Osteoblast (primary cell): ENCODE measurements around the gene GORASP1. TPM values are rescaled to one million over a fixed set of nuclear protein-coding genes. Genes with fewer than 3 reads are reported as not detected.

ENCODE experiments used
- DNase-seq: peaks from one replicate; pipeline ENCODE4 v3.0.0; 2011; ENCODE audit warnings: low spot score, mixed read lengths; ENCODE audit not compliant: insufficient read length; ENCODE audit errors: missing footprints
- H2AFZ ChIP-seq: 2 replicates; pipeline ENCODE4 v1.6.0; 2011; ENCODE audit warnings: mild to moderate bottlenecking, low read length
- H3K27ac ChIP-seq: 2 replicates; pipeline ENCODE4 v1.5.1; 2011; ENCODE audit warnings: mild to moderate bottlenecking, low read depth, low read length, moderate library complexity
- H3K27me3 ChIP-seq: 2 replicates; pipeline ENCODE4 v1.6.0; 2012; ENCODE audit warnings: mild to moderate bottlenecking, control low read depth, inconsistent platforms, low read length, moderate library complexity; ENCODE audit not compliant: insufficient read depth
- H3K36me3 ChIP-seq: 2 replicates; pipeline ENCODE4 v1.5.1; 2011; ENCODE audit warnings: mild to moderate bottlenecking, low read length, control low read depth, moderate library complexity; ENCODE audit not compliant: insufficient read depth
- H3K4me1 ChIP-seq: 2 replicates; pipeline ENCODE4 v1.5.1; 2011; ENCODE audit warnings: mild to moderate bottlenecking, low read length, control low read depth, moderate library complexity; ENCODE audit not compliant: insufficient read depth
- H3K4me2 ChIP-seq: 2 replicates; pipeline ENCODE4 v1.6.0; 2011; ENCODE audit warnings: mild to moderate bottlenecking, low read length; ENCODE audit not compliant: insufficient read depth
- H3K4me3 ChIP-seq: fragments of 200-600 bp; sonication (generic); 3 replicates; pipeline ENCODE4 v1.5.1; 2012; ENCODE audit warnings: mild to moderate bottlenecking, low read length, inconsistent platforms; ENCODE audit not compliant: insufficient read depth
- H3K79me2 ChIP-seq: 2 replicates; pipeline ENCODE4 v1.6.0; 2012; ENCODE audit warnings: mild to moderate bottlenecking, low read length, control low read depth, inconsistent platforms; ENCODE audit not compliant: insufficient read depth
- H3K9me3 ChIP-seq: 2 replicates; pipeline ENCODE4 v1.5.1; 2011; ENCODE audit warnings: low read depth, low read length, control low read depth
- H4K20me1 ChIP-seq: 2 replicates; pipeline ENCODE4 v1.6.0; 2012; ENCODE audit warnings: mild to moderate bottlenecking, low read length, control low read depth; ENCODE audit not compliant: insufficient read depth
- total RNA-seq: library from RNA; depleted of rRNA; stranded (reverse); fragments of >200 nt; gene quantifications from 2 replicates; pipeline ENCODE4 v1.2.3, GENCODE V29; 2012
- TF ChIP-seq, protein P1 (sequence below): IDR thresholded peaks from 2 replicates; pipeline ENCODE4 v1.5.1; 2011; ENCODE audit warnings: mild to moderate bottlenecking, low read depth, low read length, moderate library complexity; ENCODE audit errors: extremely low read depth

GORASP1 gene
- total RNA-seq, 1 donor: 46.0 TPM

GRCh38 chr3:39128951-39129350 lies 21.5 kb upstream of the GORASP1 start:
- Histone ChIP-seq H3K4me2 (no peak overlapping the region), H3K4me3 (no peak overlapping the region), H3K27me3 (no peaks in the 10 kb centered on the region), H3K36me3 (no peaks in the 10 kb centered on the region), H3K4me1 (peaks cover 7% of the 10 kb centered on the region), H2AFZ (no peak overlapping the region), H3K79me2 (no peaks in the 10 kb centered on the region), H3K27ac (no peak overlapping the region), H4K20me1 (no peaks in the 10 kb centered on the region), H3K9me3 (no peaks in the 10 kb centered on the region)
- TF ChIP-seq, protein P1, sequence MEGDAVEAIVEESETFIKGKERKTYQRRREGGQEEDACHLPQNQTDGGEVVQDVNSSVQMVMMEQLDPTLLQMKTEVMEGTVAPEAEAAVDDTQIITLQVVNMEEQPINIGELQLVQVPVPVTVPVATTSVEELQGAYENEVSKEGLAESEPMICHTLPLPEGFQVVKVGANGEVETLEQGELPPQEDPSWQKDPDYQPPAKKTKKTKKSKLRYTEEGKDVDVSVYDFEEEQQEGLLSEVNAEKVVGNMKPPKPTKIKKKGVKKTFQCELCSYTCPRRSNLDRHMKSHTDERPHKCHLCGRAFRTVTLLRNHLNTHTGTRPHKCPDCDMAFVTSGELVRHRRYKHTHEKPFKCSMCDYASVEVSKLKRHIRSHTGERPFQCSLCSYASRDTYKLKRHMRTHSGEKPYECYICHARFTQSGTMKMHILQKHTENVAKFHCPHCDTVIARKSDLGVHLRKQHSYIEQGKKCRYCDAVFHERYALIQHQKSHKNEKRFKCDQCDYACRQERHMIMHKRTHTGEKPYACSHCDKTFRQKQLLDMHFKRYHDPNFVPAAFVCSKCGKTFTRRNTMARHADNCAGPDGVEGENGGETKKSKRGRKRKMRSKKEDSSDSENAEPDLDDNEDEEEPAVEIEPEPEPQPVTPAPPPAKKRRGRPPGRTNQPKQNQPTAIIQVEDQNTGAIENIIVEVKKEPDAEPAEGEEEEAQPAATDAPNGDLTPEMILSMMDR: no peak
- DNase-seq: no peak

DNA sequence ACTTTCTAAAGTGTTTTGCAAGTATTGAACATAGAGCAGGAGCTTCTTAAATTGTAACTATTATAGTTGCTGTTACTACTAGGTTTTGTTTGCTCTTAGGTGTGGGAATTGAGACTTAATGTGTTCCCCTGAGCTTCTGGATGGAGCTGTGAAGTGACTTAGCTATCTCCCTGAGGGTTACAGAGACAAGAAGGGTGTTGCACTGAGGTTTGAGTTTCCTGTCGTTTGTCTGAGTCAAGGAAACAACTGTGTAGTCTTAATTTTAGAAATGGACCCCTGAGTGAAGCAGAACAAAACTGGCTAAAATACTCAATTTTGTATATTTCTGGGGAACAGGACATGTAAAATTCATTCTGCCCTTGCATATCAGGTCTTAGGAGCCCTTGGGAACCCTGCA lies 20.5 kb upstream of the GORASP1 start:
- no peaks in the 10 kb centered on the region for H3K27me3 ChIP-seq
- no peaks in the 10 kb centered on the region for H3K9me3 ChIP-seq
- no peak overlapping the region for H2AFZ ChIP-seq
- no peak overlapping the region for H3K4me2 ChIP-seq
- no peaks in the 10 kb centered on the region for H4K20me1 ChIP-seq
- H3K36me3 ChIP-seq: no peaks in the 10 kb centered on the region
- H3K27ac ChIP-seq: no peak overlapping the region
- TF ChIP-seq, protein P1: no peak
- H3K4me1 ChIP-seq: peaks cover 7% of the 10 kb centered on the region
- H3K79me2 ChIP-seq: no peaks in the 10 kb centered on the region
- no peak overlapping the region for H3K4me3 ChIP-seq
- no peak for DNase-seq

- H3K9me3 ChIP-seq: no peaks in the 10 kb centered on the region
- H3K4me2 ChIP-seq: no peak overlapping the region
- no peak overlapping the region for H3K4me3 ChIP-seq
- DNase-seq: no peak
- H4K20me1 ChIP-seq: no peaks in the 10 kb centered on the region
- H3K4me1 ChIP-seq: peaks cover 7% of the 10 kb centered on the region
- no peaks in the 10 kb centered on the region for H3K27me3 ChIP-seq
- no peak overlapping the region for H2AFZ ChIP-seq
- no peak overlapping the region for H3K27ac ChIP-seq
- H3K36me3 ChIP-seq: no peaks in the 10 kb centered on the region
- TF ChIP-seq, protein P1: no peak
- H3K79me2 ChIP-seq: no peaks in the 10 kb centered on the region
These were observed 20.0 kb upstream of the GORASP1 start for GRCh38 chr3:39127269-39127907.

DNA sequence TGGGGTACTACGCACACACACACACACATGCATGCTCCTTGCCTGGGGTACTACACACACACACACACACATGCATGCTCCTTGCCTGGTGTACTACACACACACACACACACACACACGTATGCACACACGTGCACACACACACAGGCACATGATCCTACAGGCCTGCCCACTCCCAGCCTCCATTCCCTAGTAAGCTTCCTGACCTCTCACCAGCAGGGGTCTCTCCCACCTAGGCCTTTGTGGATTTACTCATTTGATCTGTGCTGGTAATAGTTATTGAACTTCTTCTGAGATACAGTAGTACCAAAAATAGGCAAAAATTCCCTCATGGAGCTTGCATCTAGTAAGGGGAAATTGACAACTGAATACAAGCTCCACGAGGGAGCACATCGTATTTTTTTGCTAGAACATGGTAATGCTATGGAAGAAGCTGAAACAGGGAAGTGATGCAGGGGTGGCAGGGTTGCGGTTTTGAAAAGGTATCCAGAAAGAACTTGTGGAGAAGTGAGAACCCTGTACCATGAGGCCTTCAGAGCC lies 19.2 kb upstream of the GORASP1 start:
- H4K20me1 ChIP-seq: no peaks in the 10 kb centered on the region
- no peak overlapping the region for H3K27ac ChIP-seq
- no peak overlapping the region for H3K4me2 ChIP-seq
- no peaks in the 10 kb centered on the region for H3K27me3 ChIP-seq
- no peak overlapping the region for H2AFZ ChIP-seq
- H3K4me1 ChIP-seq: peaks cover 7% of the 10 kb centered on the region
- H3K79me2 ChIP-seq: no peaks in the 10 kb centered on the region
- TF ChIP-seq, protein P1: peak; percentile 66
- no peaks in the 10 kb centered on the region for H3K9me3 ChIP-seq
- H3K36me3 ChIP-seq: no peaks in the 10 kb centered on the region
- no peak overlapping the region for H3K4me3 ChIP-seq
- DNase-seq: peak; percentile 91
